ENCODE measurements around the gene AKNAD1.

The AKNAD1 gene

GRCh38 chr1:108862698-108863477, 6.0 kb upstream of the AKNAD1 start:
- DNase-seq (ENCODE audit: low spot score), result no peak

- DNase-seq (ENCODE audit: low spot score), result no peak
Measured at GRCh38 chr1:108862017-108862610, 5.2 kb upstream of the AKNAD1 start.

GRCh38 chr1:108861566-108861965, 4.7 kb upstream of the AKNAD1 start:
- no peak for DNase-seq (ENCODE audit: low spot score)

GRCh38 chr1:108860190-108860907, 3.5 kb upstream of the AKNAD1 start:
- no peak for DNase-seq (ENCODE audit: low spot score)

- DNase-seq (ENCODE audit: low spot score), result no peak
Measured at GRCh38 chr1:108858230-108858950, 1.5 kb upstream of the AKNAD1 start.

- no peak for DNase-seq (ENCODE audit: low spot score)
Measured at GRCh38 chr1:108854221-108855019, 2.5 kb downstream of the AKNAD1 start.

- no peak for DNase-seq (ENCODE audit: low spot score)
Measured at GRCh38 chr1:108852221-108852975, 4.5 kb downstream of the AKNAD1 start.

GRCh38 chr1:108851567-108851966, 5.3 kb downstream of the AKNAD1 start:
- DNase-seq (ENCODE audit: low spot score), result no peak

- no peak for DNase-seq (ENCODE audit: low spot score)
Measured at GRCh38 chr1:108850929-108851328, 6.0 kb downstream of the AKNAD1 start.

- DNase-seq (ENCODE audit: low spot score), result no peak
Measured at GRCh38 chr1:108848806-108849205, 8.1 kb downstream of the AKNAD1 start.

GRCh38 chr1:108847494-108847893, 9.4 kb downstream of the AKNAD1 start:
- DNase-seq (ENCODE audit: low spot score), result no peak

- no peak for DNase-seq (ENCODE audit: low spot score)
Measured at GRCh38 chr1:108845991-108846390, 10.9 kb downstream of the AKNAD1 start.

- DNase-seq (ENCODE audit: low spot score), result no peak
Measured at GRCh38 chr1:108845446-108845845, 11.4 kb downstream of the AKNAD1 start.

GRCh38 chr1:108843390-108844137, 13.3 kb downstream of the AKNAD1 start:
- DNase-seq (ENCODE audit: low spot score), result no peak

GRCh38 chr1:108842525-108843181, 14.2 kb downstream of the AKNAD1 start:
- DNase-seq (ENCODE audit: low spot score), result no peak

GRCh38 chr1:108841703-108842102, 15.2 kb downstream of the AKNAD1 start:
- DNase-seq (ENCODE audit: low spot score), result no peak

GRCh38 chr1:108832929-108833328, 24.0 kb downstream of the AKNAD1 start:
- DNase-seq (ENCODE audit: low spot score), result no peak

- DNase-seq (ENCODE audit: low spot score), result no peak
Measured at GRCh38 chr1:108831225-108831624, 25.7 kb downstream of the AKNAD1 start.
